Measurements from ENCODE around the gene LDLRAD2.
A peak's percentile ranks its signal among the peaks of the same experiment; 100 is the strongest.
"Not testable (repeated sequence)": the region's sequence is repeated elsewhere in the genome, so short reads cannot be mapped to it uniquely, and the experiment has no call there.

LDLRAD2 gene

GRCh38 chr1:21783679-21784603 lies 28.1 kb upstream of the LDLRAD2 start:
- DNase-seq (ENCODE audit: low spot score), result peak; percentile 91

GRCh38 chr1:21785764-21786163 lies 26.3 kb upstream of the LDLRAD2 start:
- DNase-seq (ENCODE audit: low spot score), result not testable (repeated sequence)

DNA sequence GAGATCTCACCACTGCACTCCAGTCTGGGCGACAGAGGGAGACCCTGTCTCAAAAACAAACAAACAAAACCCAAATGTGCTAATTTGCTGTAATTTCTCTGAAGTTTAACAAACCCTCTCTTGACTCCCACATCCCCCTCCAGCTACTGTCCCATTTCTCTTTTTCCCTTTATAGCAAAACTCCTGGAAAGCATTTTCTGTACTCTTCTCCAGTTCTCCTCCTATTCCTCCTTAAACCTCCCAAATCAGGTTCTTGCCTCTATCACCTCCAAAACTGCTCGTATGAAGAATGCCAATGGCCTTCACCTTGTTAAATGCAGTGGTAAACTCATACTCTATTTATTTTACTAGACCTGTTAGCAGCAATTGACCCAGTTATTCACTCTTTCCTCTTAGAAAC lies 25.4 kb upstream of the LDLRAD2 start:
- DNase-seq (ENCODE audit: low spot score), result no peak

- DNase-seq (ENCODE audit: low spot score), result no peak
Observed at GRCh38 chr1:21793104-21793503, 19.0 kb upstream of the LDLRAD2 start.

DNA sequence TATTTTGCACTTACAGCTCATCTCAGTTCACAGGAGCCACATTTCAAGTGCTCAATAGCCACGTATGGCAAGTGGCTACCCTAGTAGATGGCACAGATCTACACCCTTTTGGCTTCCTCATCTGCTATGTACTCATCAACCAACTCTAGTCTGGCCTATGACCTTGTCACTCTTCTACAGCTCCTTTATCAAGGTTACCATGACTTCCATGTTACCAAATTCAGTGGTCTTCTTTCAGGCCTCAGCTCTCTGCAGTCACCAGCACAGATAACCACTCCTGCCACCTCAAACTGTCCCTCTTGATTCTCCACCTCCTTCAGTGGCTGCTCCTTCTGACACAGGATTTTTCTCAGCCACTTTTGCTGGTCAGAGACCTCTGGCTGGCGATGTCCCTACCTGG lies 17.4 kb upstream of the LDLRAD2 start:
- DNase-seq (ENCODE audit: low spot score), result no peak

GRCh38 chr1:21795075-21795474 lies 17.0 kb upstream of the LDLRAD2 start:
- no peak for DNase-seq (ENCODE audit: low spot score)

- no peak for DNase-seq (ENCODE audit: low spot score)
Observed at GRCh38 chr1:21799730-21800129, 12.3 kb upstream of the LDLRAD2 start.

DNA sequence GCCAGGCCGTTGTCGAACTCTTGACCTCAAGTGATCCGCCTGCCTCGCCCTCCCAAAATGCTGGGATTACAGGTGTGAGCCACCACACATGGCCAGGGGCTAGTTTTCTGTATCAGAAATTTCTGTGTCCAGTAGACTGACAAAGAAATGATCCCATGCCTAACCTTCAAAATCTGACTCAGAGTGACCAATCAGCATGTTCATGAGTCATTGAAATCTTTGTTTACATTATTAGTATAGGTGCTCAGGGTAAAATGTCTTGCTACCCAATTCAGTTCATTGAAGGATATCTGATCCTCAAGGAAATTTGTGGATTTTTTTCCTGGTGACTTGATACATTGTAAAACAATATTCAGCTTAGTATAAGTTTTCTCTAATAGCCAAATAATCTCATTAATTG lies 11.0 kb upstream of the LDLRAD2 start:
- DNase-seq (ENCODE audit: low spot score), result no peak

DNA sequence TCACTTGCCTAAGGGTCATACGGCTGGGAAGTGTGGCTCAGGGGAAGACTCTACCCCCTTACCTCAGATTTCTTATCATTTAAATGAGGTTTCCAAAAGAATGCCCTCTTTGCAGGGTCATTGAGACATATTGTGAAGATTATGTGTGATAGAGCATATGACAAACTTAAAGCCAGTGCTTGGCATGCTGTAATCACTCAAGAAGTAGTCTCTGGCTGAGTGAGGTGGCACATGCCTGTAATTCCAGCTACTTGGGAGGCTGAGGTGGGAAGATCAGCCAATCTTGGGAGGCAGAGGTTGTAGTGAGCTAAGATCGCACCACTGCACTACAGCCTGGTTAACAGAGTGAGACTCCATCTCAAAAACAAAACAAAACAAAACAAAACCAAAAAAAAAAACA lies 7.5 kb upstream of the LDLRAD2 start:
- no peak for DNase-seq (ENCODE audit: low spot score)

DNA sequence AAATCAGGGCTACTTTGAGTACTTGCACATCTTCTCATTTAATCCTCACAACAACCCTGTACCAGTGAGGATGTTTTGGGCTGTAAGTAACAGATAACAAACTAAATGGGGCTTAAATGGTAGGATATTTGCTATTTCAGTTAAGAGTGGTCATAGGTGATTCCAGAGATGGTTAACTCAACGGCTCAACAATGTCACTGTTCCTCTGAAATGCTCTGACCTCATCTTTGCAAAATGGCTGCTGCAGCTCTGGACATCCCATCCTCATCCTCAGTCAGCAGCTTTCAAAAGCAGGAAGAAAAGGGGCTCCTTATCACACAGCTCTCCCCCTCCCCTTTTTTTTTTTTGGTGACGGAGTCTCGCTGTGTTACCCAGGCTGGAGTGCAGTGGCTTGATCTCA lies 1.5 kb downstream of the LDLRAD2 start:
- DNase-seq (ENCODE audit: low spot score), result no peak

- DNase-seq (ENCODE audit: low spot score), result peak; percentile 52
Observed at GRCh38 chr1:21814241-21814918, 2.3 kb downstream of the LDLRAD2 start.

DNA sequence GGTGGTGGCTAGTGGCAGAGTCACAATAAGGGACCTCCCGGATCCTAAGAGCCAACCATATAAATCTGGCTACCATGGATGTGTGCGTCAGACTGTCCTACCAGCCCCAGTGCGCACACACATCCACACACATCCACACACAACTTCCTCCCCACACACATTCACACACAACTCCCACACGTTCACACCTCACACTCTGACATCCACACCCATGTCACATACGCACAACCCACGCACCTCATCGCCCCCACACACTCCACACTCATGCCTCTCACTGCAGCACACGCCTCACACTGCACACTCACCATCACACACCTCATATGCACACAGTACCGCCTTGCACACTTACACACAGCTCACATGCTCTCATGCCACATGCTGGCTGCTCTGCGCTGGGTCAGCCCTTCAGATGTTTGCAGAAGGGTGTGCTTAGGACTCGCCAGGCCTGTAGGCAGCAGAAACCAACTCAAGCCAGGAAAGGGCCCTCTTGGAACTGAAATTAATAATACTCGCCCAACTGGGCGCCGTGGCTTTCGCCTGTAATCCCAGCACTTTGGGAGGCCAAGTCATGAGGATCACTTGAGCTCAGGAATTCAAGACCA lies 3.0 kb downstream of the LDLRAD2 start:
- no peak for DNase-seq (ENCODE audit: low spot score)

DNA sequence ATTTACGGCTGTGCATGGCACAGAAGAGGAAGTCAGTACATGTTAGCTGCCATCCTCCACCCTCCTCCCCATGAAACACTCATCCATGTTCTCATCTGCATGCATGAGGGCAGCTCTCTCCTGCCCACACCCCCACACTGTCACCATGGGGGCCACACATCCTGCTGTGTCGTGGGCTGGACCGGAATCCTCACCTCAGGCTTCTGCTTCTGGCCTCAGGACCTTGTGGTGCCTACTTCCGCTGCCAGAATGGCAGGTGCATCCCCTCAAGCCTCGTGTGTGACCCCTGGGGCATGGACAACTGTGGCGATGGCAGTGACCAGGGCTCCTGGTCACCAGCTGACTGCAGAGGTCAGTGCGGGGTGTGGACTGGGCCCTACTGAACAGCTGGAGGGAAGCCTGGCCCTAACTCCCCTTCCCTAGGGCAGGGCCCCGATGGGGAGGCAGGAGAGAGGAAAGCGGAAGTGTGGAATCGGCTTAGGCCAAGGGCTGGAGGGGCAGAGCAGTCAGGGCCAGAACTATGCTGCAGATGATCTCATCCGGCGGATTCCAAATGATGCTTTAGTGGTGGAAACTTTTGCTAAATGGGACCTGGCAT lies 3.8 kb downstream of the LDLRAD2 start:
- DNase-seq (ENCODE audit: low spot score), result no peak

- DNase-seq (ENCODE audit: low spot score), result no peak
Observed at GRCh38 chr1:21816602-21817302, 4.7 kb downstream of the LDLRAD2 start.

DNA sequence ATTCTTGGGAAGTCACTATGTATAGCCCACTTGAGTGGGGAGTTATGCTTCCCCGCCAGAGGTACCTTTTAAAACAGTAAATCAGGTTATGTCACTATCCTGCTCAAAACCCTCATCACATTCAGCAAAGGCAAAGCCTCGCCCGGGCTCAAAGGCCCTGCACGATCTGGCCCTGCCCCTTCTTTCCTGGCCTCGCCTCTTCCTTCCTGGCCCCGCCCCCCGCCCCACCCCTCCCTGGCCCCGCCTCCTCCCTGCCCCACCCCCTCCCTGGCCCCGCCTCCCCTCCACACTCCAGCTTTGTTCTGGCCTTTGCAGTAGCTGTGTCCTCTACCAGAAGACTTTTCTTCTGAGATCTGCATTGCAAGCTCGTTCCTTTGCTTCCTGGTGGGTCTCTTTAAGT lies 6.6 kb downstream of the LDLRAD2 start:
- peak; percentile 89 for DNase-seq (ENCODE audit: low spot score)

DNA sequence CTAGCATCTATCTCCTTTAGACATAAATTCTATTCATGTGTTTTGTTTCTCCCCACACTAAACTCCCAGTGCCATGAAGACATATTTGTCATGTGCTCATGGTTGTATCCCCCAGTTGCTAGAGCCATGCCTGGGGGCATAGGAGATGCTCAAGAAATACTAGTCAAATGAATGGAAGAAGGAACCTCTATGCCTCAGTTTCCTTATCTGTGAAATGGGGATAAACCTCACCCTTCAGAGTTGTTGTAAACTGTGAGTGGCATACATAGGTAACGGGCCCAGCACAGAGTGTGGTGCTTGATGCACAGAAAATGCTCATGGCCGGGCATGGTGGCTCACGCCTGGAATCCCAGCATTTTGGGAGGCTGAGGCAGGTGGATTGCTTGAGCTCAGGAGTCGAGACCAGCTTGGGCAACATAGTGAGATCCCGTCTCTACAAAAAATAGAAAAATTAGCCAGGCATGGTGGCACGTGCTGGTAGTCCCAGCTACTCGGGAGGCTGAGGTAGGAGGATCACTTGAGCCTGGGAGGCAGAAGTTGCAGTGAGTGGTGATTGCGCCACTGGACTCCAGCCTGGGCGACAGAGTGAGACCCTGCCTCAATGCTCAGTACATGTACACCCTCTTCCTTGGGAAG lies 8.7 kb downstream of the LDLRAD2 start:
- DNase-seq (ENCODE audit: low spot score), result no peak

- peak; percentile 20 for DNase-seq (ENCODE audit: low spot score)
Observed at GRCh38 chr1:21821385-21822019, 9.4 kb downstream of the LDLRAD2 start.

DNA sequence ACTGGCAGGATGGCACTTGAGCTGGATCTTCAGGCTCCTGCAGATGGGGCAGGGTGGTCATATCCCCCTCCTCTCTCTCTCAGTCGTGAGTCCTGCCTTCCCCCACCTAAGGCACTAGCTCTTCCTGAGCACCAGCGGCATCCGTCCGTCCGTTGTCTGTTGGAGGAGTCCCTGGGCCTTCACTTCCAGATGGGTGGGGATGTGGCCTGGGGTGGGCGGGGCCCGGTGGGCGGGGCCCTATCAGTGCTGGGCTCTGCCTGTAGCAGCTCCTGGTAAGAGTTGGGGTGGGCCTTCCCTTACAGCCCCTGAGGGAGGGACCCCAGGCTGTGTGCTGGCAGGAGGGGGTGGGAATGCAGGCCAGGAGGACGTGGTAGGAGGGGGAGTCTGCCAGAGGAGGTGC lies 10.3 kb downstream of the LDLRAD2 start:
- no peak for DNase-seq (ENCODE audit: low spot score)

DNA sequence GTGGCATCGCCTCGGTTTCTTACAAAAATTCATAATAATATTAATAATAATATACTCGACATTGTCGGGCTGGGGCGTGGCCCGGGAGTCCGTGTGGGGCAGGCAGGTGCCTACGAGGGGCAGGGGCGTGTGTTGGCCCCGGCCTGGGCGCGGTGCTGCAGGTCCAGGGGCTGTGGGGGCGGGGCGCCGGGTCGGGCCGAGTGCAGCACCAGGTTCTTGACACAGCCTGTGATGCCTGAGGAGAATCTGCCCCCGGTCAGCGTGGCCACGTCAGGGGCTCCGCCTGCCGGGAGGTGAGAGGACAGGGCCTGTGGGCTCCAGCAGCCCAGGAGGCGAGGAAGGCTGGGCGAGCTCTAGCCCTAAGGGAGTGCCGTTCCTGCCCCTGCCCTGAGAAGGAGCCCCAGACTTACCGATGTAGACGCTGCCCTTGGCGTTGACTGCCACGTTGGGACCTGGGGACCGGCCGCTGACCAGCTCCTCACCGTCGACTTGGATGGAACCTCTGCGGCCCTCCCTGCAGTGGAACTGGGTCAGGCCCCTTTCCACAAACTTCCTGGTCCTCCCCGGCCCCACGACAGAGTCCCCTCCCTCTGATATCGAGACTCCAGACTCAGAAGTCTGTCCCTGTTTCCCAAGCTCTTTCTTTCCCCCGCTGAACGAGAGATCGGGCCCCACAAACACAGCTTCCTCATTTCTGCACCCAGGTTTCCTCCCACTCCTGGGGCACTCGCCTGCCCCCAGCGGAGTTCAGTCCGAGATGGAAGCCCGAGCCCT lies 11.3 kb downstream of the LDLRAD2 start:
- DNase-seq (ENCODE audit: low spot score), result no peak
